ENCODE results near the gene NCSTN.

- TF ChIP-seq ZNF274 (IDR thresholded peaks at IDR 0.05; ENCODE audit: low read depth, low read length) (no peak), YY1 (IDR thresholded peaks at IDR 0.05; ENCODE audit: insufficient read depth, insufficient read length) (no peak), SUZ12 (IDR thresholded peaks at IDR 0.05; ENCODE audit: extremely low read depth, insufficient read depth, insufficient read length) (no peak)
Measured at GRCh38 chr1:160359559-160360226, 16.5 kb downstream of the NCSTN start.
